Measurements from ENCODE around the gene RNF144B.

- TF ChIP-seq EP300 (IDR thresholded peaks at IDR 0.05; ENCODE audit: borderline replicate concordance in 1 of 2, low read depth in 2 of 2, low read length in 2 of 2) (no peak), JUND (IDR thresholded peaks at IDR 0.05; ENCODE audit: low read length) (no peak), CHD1 (IDR thresholded peaks at IDR 0.05; ENCODE audit: low read depth, low read length) (no peak), POLR2A (IDR thresholded peaks at IDR 0.05; ENCODE audit: control extremely low read depth in 1 of 2, low read depth in 2 of 2, low read length in 2 of 2) (no peak), CEBPB (IDR thresholded peaks at IDR 0.05; ENCODE audit: low read depth, low read length) (no peak)
- TF ChIP-seq, protein P1, sequence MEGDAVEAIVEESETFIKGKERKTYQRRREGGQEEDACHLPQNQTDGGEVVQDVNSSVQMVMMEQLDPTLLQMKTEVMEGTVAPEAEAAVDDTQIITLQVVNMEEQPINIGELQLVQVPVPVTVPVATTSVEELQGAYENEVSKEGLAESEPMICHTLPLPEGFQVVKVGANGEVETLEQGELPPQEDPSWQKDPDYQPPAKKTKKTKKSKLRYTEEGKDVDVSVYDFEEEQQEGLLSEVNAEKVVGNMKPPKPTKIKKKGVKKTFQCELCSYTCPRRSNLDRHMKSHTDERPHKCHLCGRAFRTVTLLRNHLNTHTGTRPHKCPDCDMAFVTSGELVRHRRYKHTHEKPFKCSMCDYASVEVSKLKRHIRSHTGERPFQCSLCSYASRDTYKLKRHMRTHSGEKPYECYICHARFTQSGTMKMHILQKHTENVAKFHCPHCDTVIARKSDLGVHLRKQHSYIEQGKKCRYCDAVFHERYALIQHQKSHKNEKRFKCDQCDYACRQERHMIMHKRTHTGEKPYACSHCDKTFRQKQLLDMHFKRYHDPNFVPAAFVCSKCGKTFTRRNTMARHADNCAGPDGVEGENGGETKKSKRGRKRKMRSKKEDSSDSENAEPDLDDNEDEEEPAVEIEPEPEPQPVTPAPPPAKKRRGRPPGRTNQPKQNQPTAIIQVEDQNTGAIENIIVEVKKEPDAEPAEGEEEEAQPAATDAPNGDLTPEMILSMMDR (IDR thresholded peaks at IDR 0.05; ENCODE audit: control extremely low read depth in 1 of 3, insufficient read depth in 1 of 3, low read depth in 1 of 3, low read length in 3 of 3) = no peak
- TF ChIP-seq, protein P2, sequence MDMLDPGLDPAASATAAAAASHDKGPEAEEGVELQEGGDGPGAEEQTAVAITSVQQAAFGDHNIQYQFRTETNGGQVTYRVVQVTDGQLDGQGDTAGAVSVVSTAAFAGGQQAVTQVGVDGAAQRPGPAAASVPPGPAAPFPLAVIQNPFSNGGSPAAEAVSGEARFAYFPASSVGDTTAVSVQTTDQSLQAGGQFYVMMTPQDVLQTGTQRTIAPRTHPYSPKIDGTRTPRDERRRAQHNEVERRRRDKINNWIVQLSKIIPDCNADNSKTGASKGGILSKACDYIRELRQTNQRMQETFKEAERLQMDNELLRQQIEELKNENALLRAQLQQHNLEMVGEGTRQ (IDR thresholded peaks at IDR 0.05; ENCODE audit: low read length) = no peak
Measured at GRCh38 chr6:18493382-18493891, 106.3 kb downstream of the RNF144B start.

All from H1 (cell line).